Testis (tissue), 2 donors: Measurements from ENCODE around the gene MLPH.

Experiments used
- POLR2A ChIP-seq: fragments of 450-650 bp; IDR thresholded peaks from one replicate; pipeline ENCODE4 v1.6.1; 2017; ENCODE audit warnings: antibody characterized with exemption, mild to moderate bottlenecking, moderate library complexity
- TF ChIP-seq, protein P1 (sequence below), 3 experiments: fragments of 450-650 bp in 2 of 3; fragments of 200-600 bp in 1 of 3; sonication (generic) in 1 of 3; IDR thresholded peaks; one replicate each; pipeline ENCODE4 v1.5.1; 2016 to 2019; ENCODE audit warnings: antibody characterized with exemption in 3 of 3, mild to moderate bottlenecking in 2 of 3, moderate library complexity in 1 of 3

DNA sequence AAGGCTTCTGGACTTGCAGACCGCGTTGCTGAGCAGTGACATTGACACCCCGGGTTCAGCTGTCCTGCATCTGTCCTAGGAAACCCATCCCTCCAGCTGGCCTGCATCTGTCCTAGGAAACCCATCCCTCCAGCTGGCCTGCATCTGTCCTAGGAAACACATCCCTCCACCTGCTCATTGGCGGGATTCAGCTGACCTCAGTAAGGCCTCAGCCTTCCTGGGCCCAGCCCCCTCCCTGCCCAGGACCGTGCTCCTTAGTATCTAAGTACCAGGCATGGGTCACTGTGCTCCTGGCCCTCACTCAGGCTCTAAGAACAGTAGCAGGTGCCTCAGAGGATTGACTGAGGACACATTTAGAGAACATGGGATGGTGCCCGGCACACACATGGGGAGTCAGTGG lies 1.2 kb downstream of the MLPH start:
- TF ChIP-seq, protein P1, sequence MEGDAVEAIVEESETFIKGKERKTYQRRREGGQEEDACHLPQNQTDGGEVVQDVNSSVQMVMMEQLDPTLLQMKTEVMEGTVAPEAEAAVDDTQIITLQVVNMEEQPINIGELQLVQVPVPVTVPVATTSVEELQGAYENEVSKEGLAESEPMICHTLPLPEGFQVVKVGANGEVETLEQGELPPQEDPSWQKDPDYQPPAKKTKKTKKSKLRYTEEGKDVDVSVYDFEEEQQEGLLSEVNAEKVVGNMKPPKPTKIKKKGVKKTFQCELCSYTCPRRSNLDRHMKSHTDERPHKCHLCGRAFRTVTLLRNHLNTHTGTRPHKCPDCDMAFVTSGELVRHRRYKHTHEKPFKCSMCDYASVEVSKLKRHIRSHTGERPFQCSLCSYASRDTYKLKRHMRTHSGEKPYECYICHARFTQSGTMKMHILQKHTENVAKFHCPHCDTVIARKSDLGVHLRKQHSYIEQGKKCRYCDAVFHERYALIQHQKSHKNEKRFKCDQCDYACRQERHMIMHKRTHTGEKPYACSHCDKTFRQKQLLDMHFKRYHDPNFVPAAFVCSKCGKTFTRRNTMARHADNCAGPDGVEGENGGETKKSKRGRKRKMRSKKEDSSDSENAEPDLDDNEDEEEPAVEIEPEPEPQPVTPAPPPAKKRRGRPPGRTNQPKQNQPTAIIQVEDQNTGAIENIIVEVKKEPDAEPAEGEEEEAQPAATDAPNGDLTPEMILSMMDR (IDR thresholded peaks at IDR 0.05): no peak
- no peak for TF ChIP-seq POLR2A
